Measurements from ENCODE around the gene ATP6V1C2.

The ATP6V1C2 gene

DNA sequence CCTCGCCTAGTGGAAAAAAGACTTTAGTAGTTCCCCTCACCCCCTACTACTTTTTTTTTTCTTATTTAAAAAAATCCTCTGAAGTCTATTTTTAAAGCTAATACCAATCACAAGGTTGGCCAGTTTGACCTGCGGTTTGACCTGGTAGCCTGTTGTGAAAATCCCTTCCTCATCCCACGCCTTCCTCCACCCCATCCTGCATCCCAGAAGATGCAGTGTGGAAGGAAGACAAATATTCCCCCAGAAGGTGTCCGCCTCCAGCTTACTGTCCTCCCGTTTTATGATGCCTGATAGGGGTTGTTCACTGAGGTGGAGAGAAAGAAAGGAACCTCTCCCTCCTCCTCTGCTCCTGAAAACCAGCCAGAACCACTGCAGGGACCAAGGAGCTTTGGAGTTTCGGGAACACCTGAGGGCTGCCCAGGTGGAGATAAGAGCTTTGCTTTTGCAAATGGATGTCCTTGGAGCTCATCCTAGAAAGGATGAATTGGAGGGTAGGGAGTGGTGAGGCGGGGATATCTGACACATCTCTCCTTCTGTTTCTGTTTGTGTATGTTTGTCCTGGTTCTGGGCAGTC lies 909 bp downstream of the ATP6V1C2 start:
- no peak for DNase-seq

DNA sequence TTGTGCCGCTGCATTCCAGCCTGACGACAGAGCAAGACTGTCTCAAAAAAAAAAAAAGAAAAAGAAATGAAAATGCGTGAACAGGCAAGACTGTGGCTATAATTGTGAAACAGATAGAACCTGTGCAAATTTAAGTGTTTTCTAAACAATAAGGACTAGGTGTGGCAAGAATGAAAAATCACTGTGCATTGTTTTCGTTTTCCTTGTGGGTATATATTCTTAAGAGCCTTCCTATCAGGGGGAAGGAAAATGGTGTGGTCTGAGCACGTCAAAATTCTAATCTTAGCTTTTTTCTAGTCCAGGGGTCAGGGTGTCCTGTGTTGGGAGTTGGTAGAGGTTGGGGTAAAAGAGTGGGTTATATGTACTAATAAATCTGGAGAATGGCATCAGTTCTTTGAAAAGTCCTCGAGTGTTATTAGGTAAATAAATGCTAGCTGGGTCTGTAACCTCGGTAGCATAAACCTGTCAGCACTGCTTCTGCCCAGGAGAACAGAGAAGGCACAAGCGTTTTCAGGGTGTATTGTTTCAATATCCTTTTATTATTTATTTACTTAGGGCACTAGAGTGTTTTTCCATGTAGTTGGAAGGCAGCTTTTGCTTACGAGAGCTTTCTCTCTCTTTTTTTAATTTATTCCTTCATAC lies 11.6 kb downstream of the ATP6V1C2 start:
- no peak for DNase-seq

DNA sequence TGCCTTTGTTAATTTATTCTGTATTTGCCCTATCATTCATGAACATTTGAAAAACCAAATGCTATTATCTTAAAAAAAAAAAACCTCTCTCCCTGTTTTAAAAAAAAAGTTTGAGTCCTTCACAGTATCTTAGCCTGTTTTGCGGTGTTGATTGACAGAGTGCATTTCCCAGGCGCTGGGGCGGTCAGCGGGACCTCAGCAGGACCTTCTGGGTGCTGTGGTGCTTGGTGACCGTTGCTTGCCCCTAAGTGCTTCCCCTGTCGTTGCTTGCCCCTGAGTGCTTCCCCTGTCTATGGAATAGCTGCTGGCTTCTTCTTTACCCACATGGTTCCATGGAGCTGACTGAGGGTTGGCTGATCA lies 12.1 kb downstream of the ATP6V1C2 start:
- DNase-seq, result no peak

DNA sequence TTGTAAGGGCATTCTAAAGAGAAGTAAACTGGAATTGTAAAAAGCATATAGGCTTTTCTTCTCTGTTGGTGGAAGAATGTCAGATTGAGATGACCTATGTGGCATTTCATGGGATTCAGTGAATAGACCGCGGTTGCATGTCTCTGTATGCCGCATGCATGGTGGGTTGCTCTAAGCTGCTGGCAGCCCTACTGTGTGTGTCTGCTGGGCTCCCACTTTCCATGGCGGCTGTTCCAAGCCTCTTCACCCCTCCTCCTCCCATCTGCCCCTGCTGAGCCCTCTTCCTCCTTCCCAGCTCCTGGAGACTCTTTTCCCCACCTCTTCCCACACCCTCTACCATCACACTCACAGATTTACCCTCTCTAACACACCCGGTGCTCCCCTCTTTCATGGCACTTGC lies 12.6 kb downstream of the ATP6V1C2 start:
- no peak for DNase-seq

DNA sequence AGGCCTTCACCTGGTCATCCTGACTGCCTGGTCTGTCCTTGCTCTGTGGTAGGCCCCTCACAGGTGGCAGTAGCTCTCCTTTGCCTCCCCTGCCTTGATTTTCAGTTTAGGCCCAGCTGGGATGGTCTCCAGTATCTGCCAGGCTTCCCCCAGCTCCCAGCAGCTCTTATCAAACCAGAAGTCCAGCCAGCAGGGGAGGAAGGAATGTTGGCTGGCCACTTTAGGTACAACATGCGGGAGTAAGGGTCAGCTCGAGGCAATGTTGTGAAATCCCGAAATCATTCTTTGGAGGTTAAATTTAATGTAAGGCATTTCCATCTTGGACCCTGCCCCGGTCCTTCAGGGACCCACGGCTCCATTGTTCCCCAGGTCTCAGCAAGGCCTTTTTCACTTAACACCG lies 16.8 kb downstream of the ATP6V1C2 start:
- no peak for DNase-seq

DNA sequence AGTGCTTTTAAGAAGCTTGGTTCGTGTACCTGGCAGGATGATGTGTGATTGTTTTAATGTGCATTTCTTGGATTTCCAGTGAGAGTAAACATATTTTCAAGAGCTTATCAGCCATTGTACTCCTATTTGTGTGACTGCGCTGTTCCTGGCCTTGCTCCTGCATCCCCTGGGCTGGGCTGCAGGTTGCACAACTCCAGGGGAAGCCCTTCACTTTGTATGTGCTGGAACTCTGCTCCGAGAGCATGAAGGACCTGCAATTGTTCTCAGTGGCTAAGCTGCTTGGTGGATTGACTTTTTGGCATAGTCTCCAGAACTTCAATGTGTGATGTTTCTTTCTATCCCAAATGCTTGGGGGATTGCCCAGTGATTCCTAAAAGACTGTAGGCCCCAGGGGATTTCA lies 18.8 kb downstream of the ATP6V1C2 start:
- DNase-seq, result no peak

DNA sequence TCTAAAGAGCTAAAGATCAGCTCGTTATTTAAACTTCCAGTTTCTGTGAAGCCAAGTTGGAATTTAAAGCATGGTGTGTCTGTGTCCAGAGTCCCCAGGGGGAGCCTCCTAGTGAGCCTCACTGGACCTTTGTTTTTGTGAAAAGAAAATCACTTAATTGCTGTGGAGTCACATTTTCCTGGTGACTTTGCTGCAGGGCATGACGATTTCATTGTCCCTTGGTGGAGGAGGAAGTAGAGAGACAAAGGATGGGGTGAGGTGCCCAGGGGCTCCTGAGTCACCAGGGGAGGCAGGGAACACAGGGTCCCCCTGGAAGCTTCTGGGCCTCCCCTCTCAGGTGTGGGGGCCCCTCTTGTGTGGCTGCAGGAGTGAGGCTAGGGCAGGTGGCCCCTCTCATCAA lies 19.7 kb downstream of the ATP6V1C2 start:
- no peak for DNase-seq

DNA sequence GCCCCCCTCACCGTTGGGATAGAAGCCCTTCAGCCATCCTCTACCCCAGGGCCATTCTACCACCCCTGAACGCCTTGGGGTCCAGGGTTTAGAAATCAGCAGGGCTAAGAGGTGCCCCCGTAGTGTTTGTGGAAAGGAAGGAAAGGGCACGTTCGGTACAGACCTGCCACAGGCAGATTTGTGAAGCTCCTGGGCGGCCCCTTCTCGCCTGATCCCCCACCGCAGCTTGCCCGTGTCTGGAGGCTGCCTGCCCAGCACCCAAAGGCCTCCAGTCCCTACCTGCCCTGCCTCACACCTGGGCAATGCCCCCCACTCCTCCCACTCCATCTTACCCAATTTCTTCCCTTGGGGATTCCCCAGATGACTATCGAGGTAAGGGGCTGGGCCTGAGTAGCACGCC lies 21.2 kb downstream of the ATP6V1C2 start:
- no peak for DNase-seq

DNA sequence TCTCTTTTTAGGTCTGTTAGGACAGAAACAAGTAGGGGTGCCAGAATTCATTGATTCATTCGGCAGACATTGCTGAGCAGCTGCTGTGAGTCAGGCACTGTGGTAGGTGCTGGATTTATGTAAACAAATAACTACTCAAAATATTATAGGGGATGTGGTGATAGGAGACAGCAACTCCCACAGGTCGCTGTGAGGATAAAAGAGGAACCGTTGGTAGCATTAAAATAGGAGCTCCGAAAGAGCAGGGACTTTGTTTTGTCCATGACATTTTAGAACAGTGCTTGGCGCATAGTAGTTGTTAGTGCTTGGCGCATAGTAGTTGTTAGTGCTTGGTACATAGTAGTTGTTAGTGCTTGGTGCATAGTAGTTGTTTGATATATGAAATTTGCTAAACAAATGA lies 29.2 kb downstream of the ATP6V1C2 start:
- DNase-seq, result no peak

DNA sequence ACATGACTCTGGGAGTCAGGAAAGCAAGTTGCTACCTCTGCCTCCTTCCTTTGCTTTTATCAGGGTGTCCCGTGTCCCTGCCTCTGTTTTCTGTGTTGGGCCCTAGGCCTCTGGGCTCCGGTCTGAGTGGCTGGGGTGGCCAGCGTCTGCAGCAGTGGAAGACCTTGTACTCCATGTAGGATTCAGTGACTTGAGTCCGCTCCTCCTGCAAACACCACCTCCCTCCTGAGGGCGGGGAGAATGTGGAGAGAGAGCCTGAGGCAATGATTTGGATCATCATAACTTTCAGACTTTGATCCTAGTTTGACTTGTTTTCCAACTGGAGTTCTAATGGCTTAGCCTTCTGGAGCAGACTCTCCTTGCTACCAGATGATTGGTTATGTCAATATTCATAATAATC lies 30.8 kb downstream of the ATP6V1C2 start:
- DNase-seq, result no peak

DNA sequence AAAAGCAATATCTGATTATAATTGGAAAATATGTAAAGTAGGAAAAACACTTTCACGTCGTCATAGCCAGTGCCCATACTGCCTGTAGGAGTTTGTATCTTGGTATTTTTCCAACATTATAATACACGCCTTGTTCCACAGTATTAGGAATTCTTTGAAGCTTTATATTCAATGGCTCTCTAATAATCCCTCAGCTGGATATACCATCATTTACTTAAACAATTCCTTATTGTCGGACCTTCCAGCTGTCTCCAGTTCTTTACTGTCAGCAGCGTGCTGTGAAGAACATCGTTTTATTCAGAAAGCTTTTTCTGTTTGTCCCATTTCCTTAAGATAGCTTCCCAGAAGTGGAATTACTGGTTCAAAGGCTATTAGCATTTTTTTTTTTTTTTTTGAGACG lies 31.7 kb downstream of the ATP6V1C2 start:
- DNase-seq, result no peak

DNA sequence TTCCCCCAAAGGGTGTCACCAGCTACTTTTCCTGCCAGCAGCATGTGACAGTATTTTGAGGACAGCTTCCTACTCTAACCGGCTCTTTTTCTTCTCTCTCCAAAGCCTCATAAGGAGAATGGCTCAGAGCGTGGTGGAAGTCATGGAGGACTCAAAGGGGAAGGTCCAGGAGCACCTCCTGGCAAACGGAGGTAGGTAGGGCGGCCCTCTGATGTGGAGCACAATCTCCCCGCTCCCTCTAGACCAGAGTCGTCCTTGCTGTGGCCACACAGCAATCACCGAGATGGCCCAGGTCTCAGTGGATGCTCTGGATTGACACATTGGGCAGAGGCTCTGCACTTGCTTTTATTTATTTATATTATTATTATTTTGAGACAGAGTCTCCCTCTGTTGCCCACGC lies 32.4 kb downstream of the ATP6V1C2 start:
- DNase-seq, result no peak

DNA sequence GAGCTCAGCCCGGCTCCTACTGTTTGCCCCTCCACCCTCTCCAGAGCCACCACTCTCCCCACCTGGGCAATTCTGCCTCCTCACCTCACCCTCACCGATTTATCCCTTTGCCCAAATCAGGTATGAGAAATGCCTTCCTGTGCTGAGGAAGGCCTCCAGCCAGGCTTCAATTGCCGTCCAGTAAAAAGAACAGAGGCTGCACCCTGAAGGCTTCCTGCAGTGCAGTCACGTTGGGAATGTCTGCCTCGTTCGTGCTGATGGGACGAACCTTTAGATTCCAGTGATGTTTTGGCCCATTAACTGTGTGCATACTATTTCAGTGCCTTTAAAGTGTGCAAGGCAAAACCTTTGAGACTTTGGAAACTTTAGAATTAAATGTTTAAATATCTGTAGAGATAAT lies 34.2 kb downstream of the ATP6V1C2 start:
- no peak for DNase-seq

DNA sequence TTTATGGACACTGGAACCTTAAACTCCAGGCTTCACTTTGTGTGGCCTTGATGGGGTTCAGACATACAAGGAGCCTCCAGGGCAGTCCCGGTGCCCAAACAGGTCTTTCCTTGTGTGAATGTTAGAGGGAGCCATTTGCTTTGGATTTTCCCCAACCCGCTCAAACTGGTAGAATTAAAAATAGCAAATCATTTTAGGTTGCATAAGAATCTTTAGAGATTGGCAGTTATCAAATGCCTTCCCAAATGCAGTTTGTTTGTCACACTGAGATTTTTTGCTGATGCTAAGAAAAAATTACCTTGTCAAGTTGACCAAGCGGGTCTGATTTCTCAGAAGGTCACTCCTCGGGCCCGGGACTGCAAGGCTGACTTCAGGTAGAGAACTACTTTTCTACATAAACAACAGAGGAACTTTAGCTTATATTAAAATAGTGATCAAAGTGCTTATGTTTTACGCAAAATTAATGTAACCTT lies 36.4 kb downstream of the ATP6V1C2 start:
- DNase-seq, result no peak

DNA sequence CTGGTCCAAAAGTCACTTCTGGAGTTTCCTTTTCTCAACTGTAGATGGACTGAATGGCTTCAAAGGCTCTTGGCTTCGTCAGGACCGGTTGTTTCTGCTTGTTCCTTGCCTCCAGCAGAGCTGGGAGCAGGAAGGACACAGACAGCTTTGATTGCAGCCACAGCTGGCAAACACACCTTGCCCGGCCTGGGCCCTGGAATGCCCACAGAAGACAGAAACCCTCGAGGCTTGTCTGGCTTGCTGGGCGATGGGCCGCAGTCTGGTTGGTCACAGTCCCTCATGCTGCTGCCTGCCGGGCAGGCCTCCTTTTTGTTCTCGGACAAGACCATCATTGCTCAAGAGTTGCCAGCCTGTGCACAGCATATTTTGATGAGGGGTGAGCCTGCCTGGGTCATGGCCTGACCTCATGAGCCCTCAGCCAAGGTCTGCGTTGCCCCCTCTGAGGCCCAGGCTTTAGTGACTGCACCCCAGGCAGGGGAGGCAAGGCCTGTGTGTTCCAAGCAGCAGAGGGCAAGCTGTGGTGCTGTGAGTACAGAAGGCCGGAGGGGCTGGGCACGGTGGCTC lies 37.8 kb downstream of the ATP6V1C2 start:
- DNase-seq, result no peak

DNA sequence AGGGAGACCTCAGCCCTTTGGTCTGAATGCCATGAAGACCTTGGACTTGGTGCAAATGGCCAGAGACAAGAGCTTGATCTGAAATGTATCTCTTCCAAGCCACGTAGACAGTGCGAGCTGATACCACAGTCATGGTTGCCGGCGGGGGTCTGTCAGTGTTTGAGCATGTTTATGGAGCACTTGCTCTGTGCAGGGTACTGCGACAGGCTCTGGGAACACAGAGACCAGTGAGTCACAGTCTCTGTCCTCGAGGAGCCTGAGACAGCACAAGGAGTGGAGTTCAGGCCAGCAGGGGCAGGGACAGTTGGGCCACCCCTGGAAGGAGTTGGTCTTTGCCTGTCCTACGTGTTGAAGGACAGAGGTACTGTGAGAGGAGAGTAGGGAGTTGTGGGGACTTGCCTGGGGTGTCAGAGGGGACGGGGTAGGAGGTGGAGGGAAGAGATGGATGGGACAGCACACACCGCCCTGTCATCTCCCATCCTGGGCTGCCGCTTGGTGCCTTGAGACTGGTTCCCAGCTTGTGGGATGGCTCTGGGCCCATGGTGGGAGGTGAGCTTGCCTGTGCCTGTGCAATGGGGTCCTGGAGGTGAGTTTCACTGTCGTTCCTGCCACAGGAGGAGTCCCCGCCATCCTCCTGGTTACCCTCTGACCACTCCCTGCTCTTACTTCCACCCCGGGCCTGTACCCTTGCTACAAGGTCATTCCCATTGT lies 39.5 kb downstream of the ATP6V1C2 start:
- DNase-seq, result no peak

DNA sequence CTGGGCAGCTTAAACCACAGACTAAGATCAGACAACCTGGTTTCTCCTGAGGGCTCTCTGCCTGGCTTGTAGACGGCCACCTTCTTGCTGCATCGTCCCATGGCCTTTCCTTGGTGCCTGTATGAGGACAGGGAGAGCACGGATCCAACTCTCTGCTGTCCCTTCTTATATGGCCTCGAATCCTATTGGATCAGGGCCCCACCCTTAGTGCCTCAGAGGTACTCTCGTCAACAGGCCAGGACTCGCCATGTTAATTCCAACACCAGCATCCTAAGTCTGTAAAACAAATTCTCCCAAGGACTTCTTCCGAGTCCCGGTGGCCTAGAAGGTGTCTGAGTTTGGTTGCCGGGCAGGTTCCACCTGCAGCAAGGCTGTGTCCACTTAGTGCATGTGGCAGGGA lies 40.2 kb downstream of the ATP6V1C2 start:
- no peak for DNase-seq

DNA sequence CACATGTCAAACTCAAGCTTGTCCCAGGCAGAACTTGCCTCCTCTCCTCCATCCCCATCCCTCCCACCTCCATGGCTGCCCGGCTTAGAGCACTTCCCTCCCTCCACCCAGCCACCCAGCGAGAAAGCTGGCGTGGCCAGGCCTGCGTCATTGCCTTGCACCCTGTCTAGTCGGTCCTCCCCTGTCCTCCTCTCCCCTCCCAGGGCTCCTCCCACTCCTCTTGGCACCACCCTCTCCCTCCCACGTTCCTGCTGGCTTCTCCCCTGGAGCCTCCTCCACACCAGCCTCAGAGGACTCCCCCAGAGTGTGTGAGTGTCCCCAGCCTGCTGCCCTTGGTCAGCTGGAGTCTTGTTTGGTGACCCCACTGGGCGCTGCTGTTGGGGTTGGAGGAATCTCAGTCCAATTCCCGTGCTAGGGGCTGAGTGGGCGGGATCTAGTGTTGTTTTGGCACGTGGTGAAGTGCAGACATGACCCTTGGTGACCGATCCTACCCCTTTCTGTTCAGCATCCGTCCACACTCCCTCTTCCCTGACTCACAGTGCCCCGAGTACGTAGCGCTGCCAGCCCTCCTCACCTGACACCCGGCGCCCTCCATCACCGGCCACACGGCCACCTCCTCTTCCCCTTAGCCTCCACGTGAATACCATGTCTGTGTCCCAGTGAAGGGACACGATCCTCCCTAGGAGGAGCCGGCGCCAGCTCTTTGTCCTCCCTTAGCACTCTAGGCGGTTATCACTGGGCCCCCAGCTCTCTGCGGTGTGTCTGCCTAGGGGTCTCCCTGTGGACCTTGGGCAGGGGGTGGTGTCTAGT lies 41.4 kb downstream of the ATP6V1C2 start:
- DNase-seq, result no peak

DNA sequence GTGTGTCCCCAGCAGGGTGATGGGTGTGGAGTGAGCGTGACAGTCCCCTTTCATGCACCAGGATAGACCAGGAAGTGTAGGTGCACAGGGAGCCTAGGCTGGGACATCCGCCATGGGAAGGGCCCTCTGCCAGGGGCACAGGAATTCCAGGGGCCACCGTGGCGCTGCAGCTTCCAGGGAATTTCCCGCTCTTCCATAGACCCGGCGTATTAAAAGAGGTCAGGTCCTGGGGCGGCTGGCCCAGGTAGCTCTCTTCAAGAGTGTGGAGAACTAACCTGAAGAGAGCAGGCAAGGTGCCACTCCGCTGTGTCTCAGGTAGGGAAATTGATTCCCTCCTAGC lies 42.0 kb downstream of the ATP6V1C2 start:
- no peak for DNase-seq

DNA sequence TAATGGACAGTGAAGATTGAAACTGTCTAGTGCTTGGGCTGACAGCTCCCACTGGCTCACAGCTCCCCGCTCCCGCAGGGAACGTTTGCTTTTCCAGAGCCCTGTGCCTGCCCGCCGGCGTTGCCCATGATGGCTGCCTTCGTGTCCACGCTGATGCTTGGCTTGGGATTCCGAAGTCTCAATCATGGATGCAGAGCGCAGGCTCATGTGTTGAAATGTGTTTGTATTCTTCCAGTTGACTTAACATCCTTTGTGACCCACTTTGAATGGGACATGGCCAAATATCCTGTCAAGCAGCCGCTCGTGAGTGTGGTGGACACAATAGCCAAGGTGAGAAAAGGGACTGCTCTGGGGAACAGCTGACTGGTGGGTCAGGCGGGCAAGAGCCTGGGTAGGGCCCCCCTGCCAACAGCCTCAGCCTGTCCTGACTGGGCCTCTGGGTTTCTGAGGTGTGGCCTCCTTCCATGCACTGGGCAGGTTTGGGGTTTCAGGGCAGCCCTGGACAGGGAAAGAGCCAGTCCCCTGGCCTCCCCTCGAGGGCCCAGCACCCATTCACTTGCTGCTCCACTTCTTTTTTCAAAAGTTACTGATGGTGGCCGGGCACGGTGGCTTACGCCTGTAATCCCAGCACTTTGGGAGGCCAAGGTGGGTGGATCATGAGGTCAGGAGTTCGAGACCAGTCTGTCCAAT lies 42.8 kb downstream of the ATP6V1C2 start:
- no peak for DNase-seq

DNA sequence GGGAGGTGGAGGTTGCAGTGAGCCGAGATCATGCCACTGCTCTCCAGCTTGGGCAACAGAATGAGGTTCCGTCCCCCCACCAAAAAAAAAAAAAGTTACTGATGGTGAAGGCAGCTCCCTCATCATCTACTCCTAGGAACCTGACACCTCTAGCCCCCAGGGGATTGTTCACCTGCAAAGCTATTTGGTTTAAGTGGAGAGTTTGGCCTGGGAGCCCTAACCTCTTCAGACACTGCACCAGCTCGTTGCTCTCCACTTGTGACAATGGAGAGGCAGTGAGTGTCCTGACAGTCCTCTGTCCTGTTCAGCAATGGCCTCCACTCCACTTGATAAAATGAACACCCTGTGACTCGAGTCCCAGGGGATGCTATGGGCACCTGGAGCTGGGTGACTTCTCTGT lies 43.5 kb downstream of the ATP6V1C2 start:
- no peak for DNase-seq
